HepG2 (cell line): ENCODE results near the gene LRRC73. TPM values are rescaled to one million over a fixed set of nuclear protein-coding genes. Genes with fewer than 3 reads are reported as not detected.
A peak's percentile ranks its signal among the peaks of the same experiment; 100 is the strongest.

Experiments used
- DMAP1 ChIP-seq: IDR thresholded peaks from 2 replicates; pipeline ENCODE4 v1.6.1; 2016
- GLMP ChIP-seq: sonication (generic); formaldehyde crosslinking; IDR thresholded peaks from 2 replicates; pipeline ENCODE4 v1.9.0; 2021; ENCODE audit warnings: missing genetic modification reagents, mild to moderate bottlenecking, borderline replicate concordance
- LCORL ChIP-seq, 2 experiments: fragments of 450-650 bp in 1 of 2; sonication (generic) in 1 of 2; formaldehyde crosslinking in 1 of 2; IDR thresholded peaks; 2 replicates each; pipeline versions ENCODE4 v1.5.0 to v1.6.1; 2017 to 2020; ENCODE audit warnings: antibody characterized with exemption in 1 of 2, missing genetic modification reagents in 1 of 2
- MIXL1 ChIP-seq: IDR thresholded peaks from 2 replicates; pipeline ENCODE4 v1.6.1; 2016
- MTF2 ChIP-seq: sonication (generic); formaldehyde crosslinking; IDR thresholded peaks from 2 replicates; pipeline ENCODE4 v1.5.0; 2020; ENCODE audit warnings: missing genetic modification reagents, borderline replicate concordance
- MXD1 ChIP-seq: sonication (generic); formaldehyde crosslinking; IDR thresholded peaks from 2 replicates; pipeline ENCODE4 v1.4.0; 2020; ENCODE audit warnings: mild to moderate bottlenecking, missing genetic modification reagents
- SIN3A ChIP-seq: IDR thresholded peaks from 2 replicates; pipeline ENCODE4 v1.6.1; 2011; ENCODE audit warnings: low read depth, mild to moderate bottlenecking, control low read depth, low read length, borderline replicate concordance
- TCF12 ChIP-seq, 2 experiments: fragments of 450-650 bp in 1 of 2; sonication (generic) in 1 of 2; formaldehyde crosslinking in 1 of 2; IDR thresholded peaks; 2 replicates each; pipeline versions ENCODE4 v1.6.1 to v1.8.0; 2017 to 2022; ENCODE audit warnings: antibody characterized with exemption in 1 of 2, mild to moderate bottlenecking in 1 of 2, missing genetic modification reagents in 1 of 2, moderate library complexity in 1 of 2
- TMF1 ChIP-seq: sonication (generic); formaldehyde crosslinking; IDR thresholded peaks from 2 replicates; pipeline ENCODE4 v1.8.1; 2022; ENCODE audit warnings: low read depth, missing genetic modification reagents
- ZBTB40 ChIP-seq, 2 experiments: fragments of 450-650 bp in 1 of 2; sonication (generic) in 1 of 2; formaldehyde crosslinking in 1 of 2; IDR thresholded peaks; 2 replicates each; pipeline versions ENCODE4 v1.6.1 to v1.8.0; 2016 to 2022; ENCODE audit warnings: antibody characterized with exemption in 1 of 2, mild to moderate bottlenecking in 1 of 2, missing genetic modification reagents in 1 of 2
- ZBTB49 ChIP-seq: sonication (generic); formaldehyde crosslinking; IDR thresholded peaks from 2 replicates; pipeline ENCODE4 v1.4.0; 2020; ENCODE audit warnings: missing genetic modification reagents, borderline replicate concordance
- ZNF263 ChIP-seq: sonication (generic); formaldehyde crosslinking; IDR thresholded peaks from 2 replicates; pipeline ENCODE4 v1.4.0; 2020; ENCODE audit warnings: missing genetic modification reagents
- ZNF33A ChIP-seq: sonication (generic); formaldehyde crosslinking; IDR thresholded peaks from 2 replicates; pipeline ENCODE4 v1.5.1; 2020; ENCODE audit warnings: missing genetic modification reagents, mild to moderate bottlenecking, moderate library complexity, borderline replicate concordance
- ZNF34 ChIP-seq: sonication (generic); formaldehyde crosslinking; IDR thresholded peaks from 2 replicates; pipeline ENCODE4 v1.4.0; 2020; ENCODE audit warnings: mild to moderate bottlenecking, missing genetic modification reagents, borderline replicate concordance
- ZNF468 ChIP-seq: sonication (generic); formaldehyde crosslinking; IDR thresholded peaks from 2 replicates; pipeline ENCODE4 v1.8.0; 2022; ENCODE audit warnings: mild to moderate bottlenecking, moderate library complexity, missing genetic modification reagents
- polyA plus RNA-seq, 8 experiments: library from polyadenylated mRNA; depleted of rRNA in 3 of 8; stranded (reverse) in 7 of 8; unstranded in 1 of 8; fragments of >200 nt; fragmentation: Illumina TruSeq in 4 of 8; extraction: Trizol in 4 of 8; gene quantifications; 2 replicates each; pipeline versions ENCODE4 v1.2.1 to v1.2.3, GENCODE V29; 2011 to 2016; ENCODE audit warnings: low read depth in 4 of 8, missing spikeins in 1 of 8, mixed read lengths in 1 of 8; ENCODE audit not compliant: insufficient read depth in 1 of 8
- total RNA-seq, 5 experiments: library from RNA; depleted of rRNA; stranded (reverse); fragments of >200 nt; fragmentation: Illumina TruSeq; extraction: Trizol; gene quantifications; 2 replicates each; pipeline ENCODE4 v1.2.3, GENCODE V29; 2016; ENCODE audit warnings: low read depth in 1 of 5

LRRC73 gene
- total and polyA plus RNA-seq, 2 of the 13 experiments (the other 11 are each of a cell fraction or from before 2014, with no cell fraction given): 0.11 to 0.12 TPM

GRCh38 chr6:43499028-43499815 lies 10.9 kb downstream of the LRRC73 start (continued):
- TF ChIP-seq ZBTB40 (IDR thresholded peaks at IDR 0.05) (no peak), ZBTB40 (CRISPR knock-in tag; IDR thresholded peaks at IDR 0.05) (no peak), ZBTB49 (CRISPR knock-in tag) (no peak), ZNF468 (CRISPR knock-in tag) (no peak), ZNF263 (CRISPR knock-in tag) (no peak), MTF2 (CRISPR knock-in tag) (no peak), MXD1 (0 out of 2 replicates have a peak, but pooled peaks have one; percentile 34), ZNF33A (no peak), SIN3A (0 out of 2 replicates have a peak, but pooled peaks have one; percentile 28), TCF12 (IDR thresholded peaks at IDR 0.05) (no peak), TCF12 (CRISPR knock-in tag; IDR thresholded peaks at IDR 0.05) (no peak), DMAP1 (CRISPR knock-in tag) (no peak), TMF1 (CRISPR knock-in tag) (no peak), GLMP (CRISPR knock-in tag) (no peak), ZNF34 (no peak), LCORL (IDR thresholded peaks at IDR 0.05) (no peak), LCORL (CRISPR knock-in tag; IDR thresholded peaks at IDR 0.05) (peak; percentile 78), MIXL1 (peak; percentile 69)
